HepG2 (cell line): ENCODE data around the gene CLIP2. TPM values are rescaled to one million over a fixed set of nuclear protein-coding genes. Genes with fewer than 3 reads are reported as not detected.

Experiments used
- ARID4A ChIP-seq: sonication (generic); formaldehyde crosslinking; IDR thresholded peaks from 2 replicates; pipeline ENCODE4 v1.5.0; 2020; ENCODE audit warnings: mild to moderate bottlenecking, missing genetic modification reagents, borderline replicate concordance
- CCAR2 ChIP-seq: fragments of 200-400 bp; formaldehyde crosslinking; optimal IDR thresholded peaks from 2 replicates; pipeline ENCODE3; 2018; ENCODE audit warnings: low read depth, mild to moderate bottlenecking, low read length, moderate library complexity
- HES4 ChIP-seq: sonication (generic); formaldehyde crosslinking; IDR thresholded peaks from 2 replicates; pipeline ENCODE4 v1.9.0; 2021; ENCODE audit warnings: mild to moderate bottlenecking, missing genetic modification reagents, borderline replicate concordance
- HIC2 ChIP-seq: sonication (generic); formaldehyde crosslinking; IDR thresholded peaks from 2 replicates; pipeline ENCODE4 v1.9.0; 2022; ENCODE audit warnings: low read depth, missing genetic modification reagents
- HNF4G ChIP-seq, 2 experiments: sonication (generic) in 1 of 2; formaldehyde crosslinking in 1 of 2; IDR thresholded peaks; 2 replicates each; pipeline versions ENCODE4 v1.4.0 to v1.6.1; 2011 to 2020; ENCODE audit warnings: borderline replicate concordance in 2 of 2, low read depth in 2 of 2, mild to moderate bottlenecking in 2 of 2, low read length in 1 of 2, missing genetic modification reagents in 1 of 2, moderate library complexity in 1 of 2
- MTA1 ChIP-seq: sonication (generic); formaldehyde crosslinking; IDR thresholded peaks from 2 replicates; pipeline ENCODE4 v1.4.0; 2020; ENCODE audit warnings: missing genetic modification reagents, mild to moderate bottlenecking, borderline replicate concordance
- PHF8 ChIP-seq: sonication (generic); formaldehyde crosslinking; IDR thresholded peaks from 2 replicates; pipeline ENCODE4 v1.5.0; 2020; ENCODE audit warnings: missing genetic modification reagents
- SRY ChIP-seq: sonication (generic); formaldehyde crosslinking; IDR thresholded peaks from 2 replicates; pipeline ENCODE4 v1.8.0; 2022; ENCODE audit warnings: mild to moderate bottlenecking, missing genetic modification reagents
- TAF15 ChIP-seq: fragments of 200-400 bp; formaldehyde crosslinking; IDR thresholded peaks from one replicate; pipeline ENCODE4 v1.6.1; 2018; ENCODE audit warnings: mild to moderate bottlenecking, low read depth, low read length; ENCODE audit not compliant: poor library complexity, severe bottlenecking
- ZBTB10 ChIP-seq: sonication (generic); formaldehyde crosslinking; IDR thresholded peaks from 2 replicates; pipeline ENCODE4 v1.4.0; 2020; ENCODE audit warnings: missing genetic modification reagents, borderline replicate concordance
- ZMYM4 ChIP-seq: sonication (generic); formaldehyde crosslinking; IDR thresholded peaks from 2 replicates; pipeline ENCODE4 v1.8.1; 2023; ENCODE audit warnings: mild to moderate bottlenecking, missing genetic modification reagents
- ZNF567 ChIP-seq: sonication (generic); formaldehyde crosslinking; IDR thresholded peaks from 2 replicates; pipeline ENCODE4 v1.8.1; 2023; ENCODE audit warnings: mild to moderate bottlenecking, missing genetic modification reagents, borderline replicate concordance
- ZNF605 ChIP-seq: sonication (generic); formaldehyde crosslinking; IDR thresholded peaks from 2 replicates; pipeline ENCODE4 v1.8.0; 2022; ENCODE audit warnings: mild to moderate bottlenecking, missing genetic modification reagents
- ZNF703 ChIP-seq: sonication (generic); formaldehyde crosslinking; IDR thresholded peaks from 2 replicates; pipeline ENCODE4 v1.5.1; 2020; ENCODE audit warnings: missing genetic modification reagents, mild to moderate bottlenecking, moderate library complexity, borderline replicate concordance
- polyA plus RNA-seq, 8 experiments: library from polyadenylated mRNA; depleted of rRNA in 3 of 8; stranded (reverse) in 7 of 8; unstranded in 1 of 8; fragments of >200 nt; fragmentation: Illumina TruSeq in 4 of 8; extraction: Trizol in 4 of 8; gene quantifications; 2 replicates each; pipeline versions ENCODE4 v1.2.1 to v1.2.3, GENCODE V29; 2011 to 2016; ENCODE audit warnings: low read depth in 4 of 8, missing spikeins in 1 of 8, mixed read lengths in 1 of 8; ENCODE audit not compliant: insufficient read depth in 1 of 8
- total RNA-seq, 5 experiments: library from RNA; depleted of rRNA; stranded (reverse); fragments of >200 nt; fragmentation: Illumina TruSeq; extraction: Trizol; gene quantifications; 2 replicates each; pipeline ENCODE4 v1.2.3, GENCODE V29; 2016; ENCODE audit warnings: low read depth in 1 of 5
- TF ChIP-seq, protein P1 (sequence below): IDR thresholded peaks from 2 replicates; pipeline ENCODE4 v1.6.1; 2016; ENCODE audit warnings: low read depth, control low read depth
- TF ChIP-seq, protein P2 (sequence below): sonication (generic); IDR thresholded peaks from 2 replicates; pipeline ENCODE4 v1.6.1; 2016; ENCODE audit warnings: low read depth, borderline replicate concordance

The CLIP2 gene
- total and polyA plus RNA-seq, 2 of the 13 experiments (the other 11 are each of a cell fraction or from before 2014, with no cell fraction given), result 6.5 to 17.4 TPM

GRCh38 chr7:74453322-74454011 is 164.3 kb downstream of the CLIP2 start, which contains the start of gene GTF2IRD1 (continued):
- TF ChIP-seq, protein P1, sequence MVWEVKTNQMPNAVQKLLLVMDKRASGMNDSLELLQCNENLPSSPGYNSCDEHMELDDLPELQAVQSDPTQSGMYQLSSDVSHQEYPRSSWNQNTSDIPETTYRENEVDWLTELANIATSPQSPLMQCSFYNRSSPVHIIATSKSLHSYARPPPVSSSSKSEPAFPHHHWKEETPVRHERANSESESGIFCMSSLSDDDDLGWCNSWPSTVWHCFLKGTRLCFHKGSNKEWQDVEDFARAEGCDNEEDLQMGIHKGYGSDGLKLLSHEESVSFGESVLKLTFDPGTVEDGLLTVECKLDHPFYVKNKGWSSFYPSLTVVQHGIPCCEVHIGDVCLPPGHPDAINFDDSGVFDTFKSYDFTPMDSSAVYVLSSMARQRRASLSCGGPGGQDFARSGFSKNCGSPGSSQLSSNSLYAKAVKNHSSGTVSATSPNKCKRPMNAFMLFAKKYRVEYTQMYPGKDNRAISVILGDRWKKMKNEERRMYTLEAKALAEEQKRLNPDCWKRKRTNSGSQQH (CRISPR knock-in tag), result no peak
- TF ChIP-seq ZNF567, result no peak
- TF ChIP-seq ZBTB10, result peak; percentile 83
- TF ChIP-seq CCAR2, result no peak
- TF ChIP-seq HIC2 (CRISPR knock-in tag), result 0 out of 2 replicates have a peak, but pooled peaks have one; percentile 21
- TF ChIP-seq PHF8 (CRISPR knock-in tag), result peak; percentile 65
- TF ChIP-seq MTA1 (CRISPR knock-in tag), result no peak; the same call in 1 of the 2 replicates
- peak; percentile 18; the same call in 1 of the 2 replicates for TF ChIP-seq ZMYM4 (CRISPR knock-in tag)
- no peak for TF ChIP-seq HES4
- TF ChIP-seq ZNF605 (CRISPR knock-in tag), result no peak
- TF ChIP-seq TAF15, result no peak
- no peak for TF ChIP-seq ZNF703
- TF ChIP-seq SRY (CRISPR knock-in tag), result no peak
- peak; percentile 28 for TF ChIP-seq HNF4G (IDR thresholded peaks at IDR 0.05; ENCODE audit: borderline replicate concordance, low read depth, low read length)
- TF ChIP-seq HNF4G (CRISPR knock-in tag; IDR thresholded peaks at IDR 0.05; ENCODE audit: borderline replicate concordance, low read depth), result no peak
- peak; percentile 60 for TF ChIP-seq ARID4A (CRISPR knock-in tag)
- TF ChIP-seq, protein P2, sequence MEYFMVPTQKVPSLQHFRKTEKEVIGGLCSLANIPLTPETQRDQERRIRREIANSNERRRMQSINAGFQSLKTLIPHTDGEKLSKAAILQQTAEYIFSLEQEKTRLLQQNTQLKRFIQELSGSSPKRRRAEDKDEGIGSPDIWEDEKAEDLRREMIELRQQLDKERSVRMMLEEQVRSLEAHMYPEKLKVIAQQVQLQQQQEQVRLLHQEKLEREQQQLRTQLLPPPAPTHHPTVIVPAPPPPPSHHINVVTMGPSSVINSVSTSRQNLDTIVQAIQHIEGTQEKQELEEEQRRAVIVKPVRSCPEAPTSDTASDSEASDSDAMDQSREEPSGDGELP, result peak; percentile 76; the same call in 1 of the 2 replicates
